Activated T-cell treated with anti-CD3 and anti-CD28 coated beads, Interleukin-2, amount 50 U/mL, for 4 hours (primary cell): Measurements from ENCODE around the gene KPNA3. TPM values are rescaled to one million over a fixed set of nuclear protein-coding genes. Genes with fewer than 3 reads are reported as not detected.
"Not testable (repeated sequence)": the region's sequence is repeated elsewhere in the genome, so short reads cannot be mapped to it uniquely, and the experiment has no call there.

ENCODE experiments used
- ATAC-seq, 2 donors: fragments of 200-7000 bp; cut with Tn5 transposase; one replicate each; pipeline ENCODE4 v1.10.0; 2021
- DNase-seq: peaks from one replicate; pipeline ENCODE4 v3.0.0-alpha.2; 2020
- H3K27me3 Mint-ChIP-seq: one replicate; pipeline ENCODE4 v1.8.0; 2021; ENCODE audit warnings: low read depth, mixed read lengths
- H3K36me3 Mint-ChIP-seq: one replicate; pipeline ENCODE4 v1.8.0; 2022; ENCODE audit warnings: mixed read lengths; ENCODE audit not compliant: insufficient read depth
- H3K4me1 Mint-ChIP-seq: one replicate; pipeline ENCODE4 v1.8.0; 2021; ENCODE audit warnings: low read depth, mixed read lengths
- H3K4me3 Mint-ChIP-seq: one replicate; pipeline ENCODE4 v1.8.0; 2021; ENCODE audit warnings: mild to moderate bottlenecking, moderate library complexity, mixed read lengths
- H3K9me3 Mint-ChIP-seq: one replicate; pipeline ENCODE4 v1.8.0; 2021; ENCODE audit warnings: mixed read lengths
- total RNA-seq, 3 donors: library from RNA; stranded (reverse); gene quantifications; one replicate each; pipeline ENCODE4 v1.2.1, GENCODE V29; 2021

KPNA3 gene
- total RNA-seq, 3 donors from 2014 or later, result 65.1 to 76.3 (median 72.4) TPM

DNA sequence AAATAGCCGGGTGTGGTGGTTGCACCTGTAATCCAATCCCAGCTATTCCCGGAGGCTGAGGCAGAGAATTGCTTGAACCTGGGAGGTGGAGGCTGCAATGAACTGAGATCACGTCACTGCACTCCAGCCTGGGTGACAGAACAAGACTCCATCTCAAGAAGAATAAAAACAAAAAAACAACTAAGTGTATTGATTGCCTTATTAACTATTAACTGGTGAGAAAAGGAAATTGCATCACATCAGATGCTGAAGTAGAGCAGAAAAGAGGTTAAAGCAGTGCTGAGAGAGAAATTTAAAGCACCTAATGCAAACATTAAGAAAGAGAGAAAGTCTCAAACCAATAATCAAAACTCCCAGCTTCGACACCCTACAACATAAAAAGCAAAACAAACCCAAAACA, 38.3 kb downstream of the KPNA3 start:
- Mint-ChIP-seq H3K4me3 (no peak overlapping the region), H3K4me1 (peaks cover 50% of the 10 kb centered on the region), H3K27me3 (no peaks in the 10 kb centered on the region), H3K36me3 (peaks cover 5% of the 10 kb centered on the region), H3K9me3 (no peaks in the 10 kb centered on the region)
- no peak for DNase-seq
- no peak for ATAC-seq

DNA sequence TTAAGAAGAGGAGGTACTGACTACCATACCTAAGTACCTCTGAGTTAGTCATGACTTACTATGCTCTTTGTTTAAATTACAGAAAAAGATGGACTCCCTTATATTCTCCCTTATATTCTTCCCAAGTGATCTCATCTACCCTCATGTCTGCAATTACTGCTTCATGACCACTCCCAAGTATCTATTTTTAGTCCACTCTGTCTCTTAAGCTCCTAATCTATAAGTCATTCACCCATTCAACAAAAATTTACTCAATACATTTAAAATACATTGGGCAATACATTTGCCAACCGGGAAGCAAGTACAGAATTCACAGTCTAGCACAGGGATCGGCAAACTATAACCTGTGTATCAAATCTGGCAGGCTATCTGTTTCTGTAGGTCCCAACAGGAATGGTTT, 42.6 kb downstream of the KPNA3 start:
- Mint-ChIP-seq H3K27me3 (no peaks in the 10 kb centered on the region), H3K9me3 (no peaks in the 10 kb centered on the region), H3K4me3 (no peak overlapping the region), H3K4me1 (peaks cover 27% of the 10 kb centered on the region), H3K36me3 (peaks cover 5% of the 10 kb centered on the region)
- ATAC-seq, result no peak
- no peak for DNase-seq

- H3K9me3 Mint-ChIP-seq, result no peaks in the 10 kb centered on the region
Measured at GRCh38 chr13:49746111-49746510, 46.4 kb downstream of the KPNA3 start.

GRCh38 chr13:49740870-49741269, 51.6 kb downstream of the KPNA3 start:
- no peak overlapping the region for H3K4me3 Mint-ChIP-seq
- ATAC-seq (no peak), DNase-seq (no peak)
- peaks cover 22% of the 10 kb centered on the region for H3K36me3 Mint-ChIP-seq
- no peaks in the 10 kb centered on the region for H3K27me3 Mint-ChIP-seq
- H3K9me3 Mint-ChIP-seq, result no peaks in the 10 kb centered on the region
- H3K4me1 Mint-ChIP-seq, result no peaks in the 10 kb centered on the region

More at GRCh38 chr13:49746111-49746510, 46.4 kb downstream of the KPNA3 start:
- ATAC-seq (no peak), DNase-seq (no peak)
- Mint-ChIP-seq H3K4me1 (peaks cover 11% of the 10 kb centered on the region), H3K27me3 (no peaks in the 10 kb centered on the region), H3K4me3 (no peak overlapping the region), H3K36me3 (peaks cover 11% of the 10 kb centered on the region)

- no peaks in the 10 kb centered on the region for H3K9me3 Mint-ChIP-seq
- no peaks in the 10 kb centered on the region for H3K4me1 Mint-ChIP-seq
- H3K27me3 Mint-ChIP-seq, result no peaks in the 10 kb centered on the region
- ATAC-seq, result no peak
- DNase-seq, result no peak
- peaks cover 18% of the 10 kb centered on the region for H3K36me3 Mint-ChIP-seq
- no peak overlapping the region for H3K4me3 Mint-ChIP-seq
Measured at GRCh38 chr13:49739498-49740187, 52.8 kb downstream of the KPNA3 start.

DNA sequence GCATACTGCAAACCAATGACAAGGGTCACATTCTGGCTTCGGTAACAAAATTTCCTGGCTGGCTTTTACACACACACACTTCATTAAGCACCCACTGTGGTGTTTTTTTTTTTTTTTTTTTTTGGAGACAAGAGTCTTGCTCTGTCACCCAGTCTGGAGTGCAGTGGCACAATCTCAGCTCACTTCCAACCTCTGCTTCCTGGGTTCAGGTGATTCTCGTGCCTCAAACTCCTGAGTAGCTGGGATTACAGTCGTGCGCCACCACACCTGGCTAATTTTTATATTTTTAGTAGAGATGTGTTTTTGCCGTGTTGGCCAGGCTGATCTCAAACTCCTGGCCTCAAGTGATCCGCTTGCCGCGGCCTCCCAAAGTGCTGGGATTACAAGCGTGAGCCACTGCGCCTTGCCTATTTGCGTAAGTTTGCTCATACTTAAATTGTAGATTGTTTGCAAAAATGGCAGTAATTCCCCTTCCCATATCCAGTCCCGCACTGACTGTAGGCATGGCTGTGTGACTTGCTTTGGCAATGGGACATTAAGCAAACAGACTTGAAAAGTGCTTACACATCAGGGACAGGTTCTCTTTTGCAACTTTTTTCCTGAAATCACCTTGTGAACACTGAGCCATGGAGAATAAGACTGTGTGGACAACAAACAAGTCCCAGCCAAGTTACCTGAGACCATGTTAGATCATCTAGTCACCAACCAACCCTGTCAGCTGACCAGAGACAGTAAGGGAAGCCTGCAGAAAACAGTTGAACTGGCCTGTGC, 59.1 kb downstream of the KPNA3 start:
- Mint-ChIP-seq H3K4me3 (no peak overlapping the region), H3K36me3 (peaks cover 12% of the 10 kb centered on the region), H3K4me1 (no peaks in the 10 kb centered on the region), H3K27me3 (no peaks in the 10 kb centered on the region), H3K9me3 (no peaks in the 10 kb centered on the region)
- ATAC-seq (no peak), DNase-seq (no peak)

DNA sequence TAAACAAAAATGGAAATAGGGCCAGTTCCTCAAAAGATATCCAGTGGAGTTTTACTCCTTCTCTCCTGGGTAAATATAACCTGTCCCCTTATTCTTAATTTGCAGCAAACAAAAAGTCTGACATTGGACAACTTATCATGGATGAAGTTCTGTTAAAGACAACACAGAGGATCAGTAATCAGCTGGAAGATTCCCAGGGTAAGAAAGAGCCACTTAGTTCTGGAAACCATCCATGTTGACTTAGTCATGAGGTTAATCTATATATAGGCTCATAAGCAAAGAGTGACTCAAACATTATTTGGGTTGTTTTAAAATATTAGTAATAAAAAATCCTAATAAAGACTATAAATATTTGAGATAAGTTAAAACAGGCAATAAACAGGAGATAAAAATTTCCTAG, 60.7 kb downstream of the KPNA3 start:
- no peak for ATAC-seq
- DNase-seq, result no peak
- H3K27me3 Mint-ChIP-seq, result no peaks in the 10 kb centered on the region
- H3K4me3 Mint-ChIP-seq, result no peak overlapping the region
- peaks cover 22% of the 10 kb centered on the region for H3K36me3 Mint-ChIP-seq
- no peaks in the 10 kb centered on the region for H3K9me3 Mint-ChIP-seq
- H3K4me1 Mint-ChIP-seq, result no peaks in the 10 kb centered on the region

DNA sequence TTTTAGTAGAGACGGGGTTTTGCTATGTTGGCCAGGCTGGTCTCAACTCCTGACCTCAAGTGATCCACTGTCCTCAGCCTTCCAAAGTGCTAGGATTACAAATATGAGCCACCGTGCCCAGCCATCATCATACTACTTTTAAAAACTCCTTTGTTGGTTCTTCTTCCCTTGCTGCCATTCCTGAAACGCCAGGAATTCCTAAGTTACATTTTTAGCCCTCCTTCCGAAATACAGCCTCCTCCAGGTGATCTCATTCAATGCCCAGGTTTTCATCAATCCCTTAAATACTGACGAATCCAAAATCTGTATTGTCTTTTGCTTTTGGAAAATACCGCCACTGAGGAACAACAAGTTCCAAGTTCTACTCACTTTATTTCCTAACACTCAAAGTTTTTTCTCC, 75.9 kb downstream of the KPNA3 start:
- DNase-seq (no peak), ATAC-seq (no peak)
- H3K36me3 Mint-ChIP-seq, result peaks cover 55% of the 10 kb centered on the region
- peaks cover 18% of the 10 kb centered on the region for H3K9me3 Mint-ChIP-seq
- H3K4me3 Mint-ChIP-seq, result no peak overlapping the region
- H3K4me1 Mint-ChIP-seq, result no peaks in the 10 kb centered on the region
- H3K27me3 Mint-ChIP-seq, result no peaks in the 10 kb centered on the region

GRCh38 chr13:49714757-49715156, 77.7 kb downstream of the KPNA3 start:
- peaks cover 56% of the 10 kb centered on the region for H3K36me3 Mint-ChIP-seq
- H3K27me3 Mint-ChIP-seq, result no peaks in the 10 kb centered on the region

DNA sequence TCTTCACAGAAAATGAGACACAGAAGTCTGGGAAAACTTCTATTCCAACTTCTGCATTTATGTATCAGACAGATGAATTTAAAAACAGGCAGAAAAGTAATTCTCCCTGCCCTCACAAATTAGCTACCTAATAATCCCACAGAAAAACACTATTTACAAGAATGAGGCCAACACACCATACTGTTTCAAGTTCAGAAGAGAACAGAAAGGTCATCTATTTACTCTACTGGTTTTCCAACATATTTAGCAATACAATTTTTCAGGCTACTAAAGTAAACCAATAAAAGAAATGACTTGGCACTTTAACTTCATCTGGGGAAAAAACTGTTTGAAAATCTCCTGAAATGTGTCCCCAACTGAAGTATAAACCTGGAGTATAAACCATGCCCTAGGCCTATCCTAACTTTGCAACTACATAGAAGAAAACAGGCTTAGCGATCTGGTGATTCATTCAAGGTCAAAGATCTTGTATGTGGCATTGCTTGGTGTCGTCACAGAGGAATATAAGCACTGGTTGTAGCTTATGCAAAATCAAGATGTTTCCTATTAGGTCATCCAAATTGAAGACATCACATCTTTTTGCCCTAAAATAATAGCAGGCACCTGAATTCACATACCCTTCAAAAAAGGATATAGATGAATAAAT, 81.1 kb downstream of the KPNA3 start:
- Mint-ChIP-seq H3K27me3 (no peaks in the 10 kb centered on the region), H3K36me3 (peaks cover 53% of the 10 kb centered on the region), H3K4me1 (no peaks in the 10 kb centered on the region), H3K9me3 (peaks cover 6% of the 10 kb centered on the region), H3K4me3 (no peak overlapping the region)
- ATAC-seq (no peak), DNase-seq (no peak)

More at GRCh38 chr13:49714757-49715156, 77.7 kb downstream of the KPNA3 start:
- DNase-seq (no peak), ATAC-seq (no peak)
- H3K9me3 Mint-ChIP-seq, result peaks cover 18% of the 10 kb centered on the region
- no peaks in the 10 kb centered on the region for H3K4me1 Mint-ChIP-seq
- H3K4me3 Mint-ChIP-seq, result no peak overlapping the region

DNA sequence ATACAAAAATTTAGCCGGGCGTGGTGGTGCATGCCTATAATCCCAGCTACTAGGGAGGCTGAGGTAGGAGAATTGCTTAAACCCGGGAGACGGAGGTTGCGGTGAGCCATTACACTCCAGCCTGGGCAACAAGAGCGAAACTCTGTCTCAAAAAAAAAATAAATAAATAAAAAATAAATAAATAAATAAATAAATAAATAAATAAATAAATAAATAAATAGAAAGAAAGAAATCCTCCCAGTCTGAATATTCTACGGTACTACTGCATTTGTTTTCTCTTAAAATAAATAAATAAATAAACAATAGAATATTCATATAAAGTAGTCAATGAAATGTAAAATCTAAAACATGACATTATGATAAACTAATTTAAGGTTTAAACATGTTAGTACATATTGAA, 88.2 kb downstream of the KPNA3 start:
- not testable (repeated sequence) for H3K4me3 Mint-ChIP-seq, ATAC-seq, H3K4me1 Mint-ChIP-seq, H3K9me3 Mint-ChIP-seq, H3K27me3 Mint-ChIP-seq, DNase-seq
- peaks cover 34% of the 10 kb centered on the region for H3K36me3 Mint-ChIP-seq

GRCh38 chr13:49701491-49701890, 91.0 kb downstream of the KPNA3 start:
- Mint-ChIP-seq H3K4me1 (no peaks in the 10 kb centered on the region), H3K27me3 (no peaks in the 10 kb centered on the region), H3K9me3 (no peaks in the 10 kb centered on the region), H3K36me3 (peaks cover 22% of the 10 kb centered on the region), H3K4me3 (no peak overlapping the region)
- DNase-seq, result no peak
- no peak for ATAC-seq

DNA sequence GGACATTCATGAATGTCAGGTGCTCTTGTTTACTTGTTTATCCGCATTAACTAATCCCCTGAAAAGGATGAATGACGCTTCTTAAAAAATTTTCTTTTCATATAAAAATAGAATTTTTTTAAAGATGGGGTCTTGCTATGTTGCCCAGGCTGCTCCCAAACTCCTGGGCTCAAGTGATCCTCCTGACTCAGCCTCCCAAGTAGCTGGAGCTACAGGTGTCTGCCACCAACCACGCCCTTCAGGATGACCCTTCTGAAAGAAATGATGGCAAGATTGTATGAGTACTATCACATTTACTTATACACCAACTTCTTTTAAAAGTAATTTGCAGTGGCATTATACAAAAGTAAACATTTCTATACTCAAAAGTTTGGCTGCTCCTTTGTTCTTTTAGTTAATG, 95.0 kb downstream of the KPNA3 start:
- Mint-ChIP-seq H3K36me3 (peaks cover 16% of the 10 kb centered on the region), H3K9me3 (no peaks in the 10 kb centered on the region), H3K27me3 (no peaks in the 10 kb centered on the region), H3K4me1 (peaks cover 2% of the 10 kb centered on the region), H3K4me3 (no peak overlapping the region)
- no peak for ATAC-seq
- no peak for DNase-seq

DNA sequence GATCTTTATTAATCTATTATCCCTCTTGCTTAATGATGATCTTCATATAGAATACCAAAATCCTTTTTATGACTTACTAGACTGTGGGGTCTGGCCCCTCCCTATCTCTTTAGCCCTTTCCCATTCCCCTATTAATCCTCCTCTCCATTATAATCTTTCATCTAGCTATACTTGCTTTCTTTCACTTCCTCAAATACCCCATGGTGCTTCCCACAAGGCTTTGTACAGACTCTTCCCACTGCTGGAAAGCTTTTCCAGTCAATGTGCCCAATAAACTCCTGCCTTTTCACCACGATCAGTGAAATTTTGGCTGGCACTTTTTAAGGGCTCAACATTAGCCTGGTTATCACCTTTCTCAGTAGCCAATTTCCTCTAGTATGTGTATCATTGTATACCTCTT, 98.0 kb downstream of the KPNA3 start:
- no peak for DNase-seq
- H3K4me3 Mint-ChIP-seq, result no peak overlapping the region
- H3K27me3 Mint-ChIP-seq, result no peaks in the 10 kb centered on the region
- no peak for ATAC-seq
- peaks cover 4% of the 10 kb centered on the region for H3K36me3 Mint-ChIP-seq
- H3K4me1 Mint-ChIP-seq, result peaks cover 16% of the 10 kb centered on the region
- no peaks in the 10 kb centered on the region for H3K9me3 Mint-ChIP-seq

DNA sequence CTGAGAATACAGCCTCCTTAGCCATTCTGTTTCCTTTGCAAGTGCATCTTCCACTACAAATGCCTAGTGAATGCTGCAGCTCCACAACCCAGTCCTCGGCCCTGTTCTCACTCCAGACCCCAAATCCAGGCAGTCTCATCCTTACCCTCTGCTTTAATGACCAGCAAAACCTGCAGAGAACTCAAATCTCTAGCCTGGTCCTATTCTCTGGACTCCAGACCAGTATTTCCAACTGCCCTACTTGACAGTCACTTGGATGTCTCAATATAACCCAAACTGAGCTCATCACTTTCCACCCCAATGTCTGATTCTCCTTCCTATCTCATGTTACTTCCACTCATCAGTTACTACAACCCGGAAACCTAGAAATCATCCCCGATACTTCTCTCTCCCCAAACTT, 98.6 kb downstream of the KPNA3 start:
- H3K9me3 Mint-ChIP-seq, result no peaks in the 10 kb centered on the region
- no peaks in the 10 kb centered on the region for H3K27me3 Mint-ChIP-seq
- H3K36me3 Mint-ChIP-seq, result peaks cover 4% of the 10 kb centered on the region
- no peak overlapping the region for H3K4me3 Mint-ChIP-seq
- DNase-seq, result no peak
- ATAC-seq, result no peak
- H3K4me1 Mint-ChIP-seq, result peaks cover 16% of the 10 kb centered on the region
